Tibial nerve (tissue), 3 donors: ENCODE measurements around the gene ATN1.

Experiments used
- CTCF ChIP-seq, 5 experiments: fragments of 200-600 bp in 3 of 5; fragments of 450-650 bp in 2 of 5; sonication (generic) in 3 of 5; IDR thresholded peaks; one replicate each; pipeline ENCODE4 v1.5.1; 2016 to 2019; ENCODE audit warnings: antibody characterized with exemption in 5 of 5, mild to moderate bottlenecking in 3 of 5, moderate library complexity in 2 of 5
- POLR2A ChIP-seq, 2 donors: fragments of 450-650 bp; IDR thresholded peaks; one replicate each; pipeline ENCODE4 v1.6.1; 2017; ENCODE audit warnings: antibody characterized with exemption in 2 of 2, mild to moderate bottlenecking in 2 of 2, moderate library complexity in 2 of 2

- no peak for TF ChIP-seq CTCF (IDR thresholded peaks at IDR 0.05)
- TF ChIP-seq POLR2A (IDR thresholded peaks at IDR 0.05), result no peak
These were observed 28.3 kb upstream of the ATN1 start for GRCh38 chr12:6899427-6899826.
